ENCODE measurements around the gene RXFP4.
"Not testable (repeated sequence)": the region's sequence is repeated elsewhere in the genome, so short reads cannot be mapped to it uniquely, and the experiment has no call there.

The RXFP4 gene

DNA sequence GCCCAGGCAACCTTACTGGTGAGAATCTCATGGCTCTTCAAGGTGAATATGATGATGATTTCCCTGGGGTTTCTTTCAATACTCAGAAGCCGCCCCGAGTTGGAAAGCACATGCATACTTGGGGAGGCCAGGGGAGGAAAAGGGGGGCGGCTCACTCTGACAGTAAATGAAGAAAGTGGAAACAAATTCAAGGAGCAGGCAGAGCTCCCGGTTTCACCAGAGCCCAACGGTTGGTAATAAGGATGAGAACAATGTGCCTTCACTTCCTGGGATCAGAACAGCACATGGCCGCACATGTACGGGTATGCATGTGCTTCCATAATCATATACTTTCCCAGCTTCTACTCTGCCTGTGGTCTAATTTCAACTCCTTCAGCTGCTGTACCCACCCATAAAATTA, 40.7 kb downstream of the RXFP4 start:
- TF ChIP-seq, protein P1, sequence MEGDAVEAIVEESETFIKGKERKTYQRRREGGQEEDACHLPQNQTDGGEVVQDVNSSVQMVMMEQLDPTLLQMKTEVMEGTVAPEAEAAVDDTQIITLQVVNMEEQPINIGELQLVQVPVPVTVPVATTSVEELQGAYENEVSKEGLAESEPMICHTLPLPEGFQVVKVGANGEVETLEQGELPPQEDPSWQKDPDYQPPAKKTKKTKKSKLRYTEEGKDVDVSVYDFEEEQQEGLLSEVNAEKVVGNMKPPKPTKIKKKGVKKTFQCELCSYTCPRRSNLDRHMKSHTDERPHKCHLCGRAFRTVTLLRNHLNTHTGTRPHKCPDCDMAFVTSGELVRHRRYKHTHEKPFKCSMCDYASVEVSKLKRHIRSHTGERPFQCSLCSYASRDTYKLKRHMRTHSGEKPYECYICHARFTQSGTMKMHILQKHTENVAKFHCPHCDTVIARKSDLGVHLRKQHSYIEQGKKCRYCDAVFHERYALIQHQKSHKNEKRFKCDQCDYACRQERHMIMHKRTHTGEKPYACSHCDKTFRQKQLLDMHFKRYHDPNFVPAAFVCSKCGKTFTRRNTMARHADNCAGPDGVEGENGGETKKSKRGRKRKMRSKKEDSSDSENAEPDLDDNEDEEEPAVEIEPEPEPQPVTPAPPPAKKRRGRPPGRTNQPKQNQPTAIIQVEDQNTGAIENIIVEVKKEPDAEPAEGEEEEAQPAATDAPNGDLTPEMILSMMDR (conservative IDR thresholded peaks at IDR 0.05): no peak
- H3K27ac ChIP-seq: no peak overlapping the region

DNA sequence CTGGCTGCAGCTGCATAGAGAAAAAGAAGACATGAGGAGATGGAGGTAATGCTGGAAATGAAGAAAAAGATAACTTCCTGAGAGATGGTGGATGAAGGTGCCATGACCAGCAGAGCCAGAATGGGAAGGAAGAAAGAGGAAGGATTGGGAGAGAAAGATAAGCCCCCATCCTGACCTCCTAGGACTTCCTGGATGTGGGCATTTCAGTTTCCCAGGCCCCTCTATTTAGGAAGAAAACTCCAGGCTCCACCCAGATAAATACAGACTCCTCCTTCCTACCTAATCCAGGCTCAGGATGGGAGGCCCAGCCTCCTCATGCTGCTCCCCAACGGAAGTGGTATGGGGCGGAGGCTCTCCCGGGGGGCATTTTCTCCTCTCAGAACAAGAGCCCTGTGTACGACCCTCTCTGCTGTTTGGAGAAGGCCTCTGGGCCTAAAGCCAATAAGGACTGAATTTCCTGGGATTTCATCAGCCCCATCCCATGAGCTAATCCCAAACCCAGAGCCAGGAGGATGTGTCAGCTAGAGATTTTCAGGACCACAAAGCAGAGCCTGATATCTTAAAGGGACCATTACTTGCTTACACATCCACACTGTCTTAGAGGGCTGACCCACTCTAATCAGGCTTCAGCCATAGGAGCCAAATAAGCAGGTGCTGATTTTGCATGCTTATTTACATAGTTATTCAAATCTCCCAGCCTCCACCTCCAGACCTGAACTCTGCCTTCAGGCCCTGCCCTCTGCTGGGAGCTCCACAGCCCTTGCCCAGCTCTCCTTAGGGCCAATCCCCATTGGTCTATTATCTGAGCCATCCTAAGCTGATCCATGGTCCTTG, 42.0 kb downstream of the RXFP4 start:
- TF ChIP-seq, protein P1 (conservative IDR thresholded peaks at IDR 0.05): no peak
- H3K27ac ChIP-seq: no peak overlapping the region

DNA sequence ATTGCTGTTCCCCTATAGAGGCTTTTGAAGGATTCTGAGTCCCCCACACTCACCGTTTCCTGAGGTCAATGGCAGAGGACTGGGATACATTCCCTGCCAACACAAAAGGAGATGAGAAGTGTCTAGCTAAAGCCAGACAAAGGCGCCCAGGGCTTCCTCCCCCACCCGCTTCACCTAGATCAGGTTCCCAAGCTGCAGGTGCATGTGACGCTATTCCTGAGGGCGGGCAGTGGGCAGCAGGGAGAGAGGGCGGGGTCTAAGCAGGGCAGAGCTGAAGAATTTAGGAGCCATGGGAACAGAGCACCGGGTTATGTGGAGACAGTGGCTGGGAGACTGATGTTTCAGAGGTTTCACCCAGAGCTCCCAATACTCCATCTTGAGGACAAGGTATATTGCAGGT, 42.9 kb downstream of the RXFP4 start:
- TF ChIP-seq, protein P1 (conservative IDR thresholded peaks at IDR 0.05): no peak
- no peak overlapping the region for H3K27ac ChIP-seq

DNA sequence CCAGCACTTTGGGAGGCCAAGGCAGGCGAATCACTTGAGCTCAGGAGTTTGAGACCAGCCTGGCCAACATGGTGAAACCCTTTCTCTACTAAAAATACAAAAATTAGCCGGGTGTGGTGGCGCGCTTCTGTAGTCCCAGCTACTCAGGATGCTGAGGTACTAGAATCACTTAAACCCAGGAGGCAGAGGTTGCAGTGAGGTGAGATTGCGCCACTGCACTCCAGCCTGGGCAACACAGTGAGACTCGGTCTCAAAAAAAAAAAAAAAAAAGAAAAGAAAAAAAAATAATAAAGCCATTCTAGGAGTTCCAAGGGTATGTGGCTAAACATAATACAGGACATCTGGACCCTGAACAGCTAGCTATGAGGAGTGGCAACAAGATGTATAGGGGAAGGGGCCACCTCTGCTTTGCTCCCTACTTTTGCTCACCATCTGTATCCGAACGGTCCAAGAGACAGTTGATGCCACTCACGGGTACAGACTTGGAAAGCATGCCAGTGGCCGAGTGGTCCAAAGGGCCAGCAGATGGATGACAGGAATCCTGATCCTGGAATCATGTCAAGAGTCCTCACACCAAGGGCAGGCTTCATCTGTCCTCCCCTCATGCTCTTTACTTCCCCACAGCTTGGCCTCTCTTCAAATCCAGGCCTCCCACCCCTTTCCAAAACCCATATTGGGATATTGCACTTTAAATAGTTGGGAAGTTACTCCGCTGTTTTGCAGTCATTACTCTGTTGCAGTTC, 43.6 kb downstream of the RXFP4 start:
- not testable (repeated sequence) for H3K27ac ChIP-seq

DNA sequence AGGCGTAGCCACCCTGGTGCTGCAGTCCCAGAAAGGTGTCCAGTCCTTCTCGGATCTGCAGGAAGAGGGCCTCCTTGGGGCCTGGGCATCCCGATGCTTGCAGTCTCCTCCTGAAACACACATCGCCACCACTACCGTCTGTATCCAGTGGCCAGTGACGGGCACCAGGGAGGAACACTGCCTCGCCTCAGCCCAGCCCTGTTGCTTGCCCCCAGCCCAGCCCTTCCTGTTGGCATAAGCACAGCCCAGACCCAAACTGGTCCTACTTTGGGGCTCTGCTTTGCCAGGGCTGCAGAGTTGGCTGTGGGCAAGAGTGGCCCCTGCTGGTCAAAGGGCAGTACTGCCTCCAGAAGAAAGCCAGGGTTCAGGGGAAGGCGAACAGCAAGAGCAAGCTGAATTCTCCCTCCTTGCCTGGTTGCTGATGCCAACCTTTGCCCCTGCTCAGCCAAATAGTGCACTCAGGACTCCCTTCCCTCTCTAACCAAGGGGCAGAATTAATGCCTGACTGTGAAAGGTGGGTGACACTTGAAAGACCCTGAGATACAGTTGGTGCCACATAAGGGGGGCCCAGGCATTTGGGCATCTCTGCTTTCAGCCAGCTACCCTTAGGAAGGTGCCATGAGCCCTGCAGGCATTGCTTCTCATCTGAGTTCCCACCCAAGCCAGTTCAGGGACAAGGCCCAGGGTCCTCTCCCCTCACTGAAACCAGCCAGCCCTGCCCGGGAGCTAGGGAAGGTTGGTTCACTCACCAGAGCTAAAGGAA, 48.0 kb downstream of the RXFP4 start:
- TF ChIP-seq, protein P1 (conservative IDR thresholded peaks at IDR 0.05): peak; percentile 96
- H3K27ac ChIP-seq: peak overlapping the region; percentile 39

DNA sequence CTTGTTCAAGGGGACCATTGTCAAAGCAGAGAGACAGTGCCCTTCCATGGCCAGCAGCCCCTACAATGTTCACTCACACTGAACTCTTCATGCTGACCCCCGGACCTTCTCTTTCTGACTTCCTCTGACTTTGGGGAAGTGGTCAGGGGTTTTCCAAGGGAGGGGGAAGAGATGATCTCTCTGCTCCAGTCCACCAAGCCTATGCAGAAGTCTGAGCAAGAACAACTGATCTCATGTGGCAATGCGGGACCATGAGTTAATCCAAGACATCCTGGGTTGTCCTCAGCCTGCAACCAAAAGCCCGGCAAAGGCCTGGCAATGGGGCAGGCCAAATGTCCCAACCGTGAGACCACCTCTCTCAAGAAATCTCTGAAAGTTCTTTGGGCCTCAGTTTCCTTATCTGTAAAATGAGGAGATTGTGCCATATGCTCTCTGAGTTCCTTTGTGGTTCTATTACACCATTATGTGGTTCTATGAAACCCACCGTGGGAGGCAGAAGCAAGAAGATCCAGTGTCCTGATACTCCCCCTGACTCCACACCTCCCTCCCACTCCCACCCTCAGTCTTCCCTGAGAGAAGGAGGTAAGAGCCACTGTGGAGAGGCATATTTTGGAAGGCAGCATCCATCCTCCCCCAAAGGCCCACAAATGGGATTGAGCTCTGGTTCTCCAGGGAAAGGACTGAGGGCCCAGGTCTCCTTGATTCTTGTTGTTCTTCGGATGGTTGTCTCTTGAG, 48.7 kb downstream of the RXFP4 start:
- H3K27ac ChIP-seq: no peak overlapping the region
- TF ChIP-seq, protein P1 (conservative IDR thresholded peaks at IDR 0.05): no peak
